GM23338 (cell line): ENCODE data around the gene CD226. TPM values are rescaled to one million over a fixed set of nuclear protein-coding genes. Genes with fewer than 3 reads are reported as not detected.

Source experiments
- ATAC-seq: fragments of 200-7000 bp; cut with Tn5 transposase; 3 replicates; pipeline ENCODE4 v1.9.1; 2020
- DNase-seq: peaks from one replicate; pipeline ENCODE4 v3.0.0-alpha.2; 2015; ENCODE audit warnings: low spot score
- H2AFZ ChIP-seq: fragments of 200-600 bp; sonication (generic); 2 replicates; pipeline ENCODE4 v1.8.0; 2016; ENCODE audit warnings: antibody characterized with exemption, mild to moderate bottlenecking, moderate library complexity
- H3F3A ChIP-seq: fragments of 200-600 bp; sonication (generic); replicated peaks from 2 replicates; pipeline ENCODE4 v1.8.0; 2017; ENCODE audit warnings: antibody characterized with exemption, mixed run types, low read depth
- H3K27ac ChIP-seq: fragments of 200-600 bp; sonication (generic); 2 replicates; pipeline ENCODE4 v1.6.1; 2016; ENCODE audit warnings: low read depth
- H3K27me3 ChIP-seq: fragments of 200-600 bp; sonication (generic); 2 replicates; pipeline ENCODE4 v1.8.0; 2016; ENCODE audit warnings: mild to moderate bottlenecking, mixed run types, moderate library complexity; ENCODE audit not compliant: insufficient read depth
- H3K36me3 ChIP-seq: fragments of 200-600 bp; sonication (generic); 2 replicates; pipeline ENCODE4 v1.8.0; 2016; ENCODE audit warnings: mild to moderate bottlenecking; ENCODE audit not compliant: insufficient read depth
- H3K4me1 ChIP-seq: fragments of 200-600 bp; sonication (generic); 2 replicates; pipeline ENCODE4 v1.8.0; 2016; ENCODE audit warnings: mild to moderate bottlenecking, moderate library complexity; ENCODE audit not compliant: insufficient read depth
- H3K4me2 ChIP-seq: fragments of 200-600 bp; sonication (generic); 2 replicates; pipeline ENCODE4 v1.7.1; 2017; ENCODE audit warnings: mixed run types
- H3K4me3 ChIP-seq: fragments of 200-600 bp; sonication (generic); 2 replicates; pipeline ENCODE4 v1.6.1; 2016; ENCODE audit warnings: mixed run types
- H3K79me2 ChIP-seq: fragments of 200-600 bp; sonication (generic); replicated peaks from 2 replicates; pipeline ENCODE4 v1.8.0; 2017; ENCODE audit warnings: mild to moderate bottlenecking; ENCODE audit not compliant: insufficient read depth
- H3K9me2 ChIP-seq: fragments of 200-600 bp; sonication (generic); 2 replicates; pipeline ENCODE4 v1.8.0; 2017; ENCODE audit not compliant: insufficient read depth
- H4K20me1 ChIP-seq: fragments of 200-600 bp; sonication (generic); replicated peaks from 2 replicates; pipeline ENCODE4 v1.8.0; 2017; ENCODE audit warnings: mild to moderate bottlenecking; ENCODE audit not compliant: insufficient read depth
- H3K27ac Mint-ChIP-seq: 2 replicates; pipeline ENCODE4 v1.8.0; 2020; ENCODE audit warnings: inconsistent platforms, mild to moderate bottlenecking, moderate library complexity, mixed read lengths
- H3K27me3 Mint-ChIP-seq: 3 replicates; pipeline ENCODE4 v1.8.0; 2022; ENCODE audit warnings: low read depth, mild to moderate bottlenecking, moderate library complexity, mixed read lengths, inconsistent platforms; ENCODE audit not compliant: insufficient read depth, poor library complexity
- H3K36me3 Mint-ChIP-seq: 3 replicates; pipeline ENCODE4 v1.8.0; 2021; ENCODE audit warnings: low read depth, mild to moderate bottlenecking, inconsistent platforms, moderate library complexity, mixed read lengths
- H3K4me1 Mint-ChIP-seq: 3 replicates; pipeline ENCODE4 v1.8.0; 2020; ENCODE audit warnings: mild to moderate bottlenecking, inconsistent platforms, mixed read lengths
- H3K4me3 Mint-ChIP-seq: 3 replicates; pipeline ENCODE4 v1.8.0; 2021; ENCODE audit warnings: moderate library complexity, mild to moderate bottlenecking, inconsistent platforms, mixed read lengths
- H3K9me3 Mint-ChIP-seq: 3 replicates; pipeline ENCODE4 v1.8.0; 2020; ENCODE audit warnings: moderate library complexity, mild to moderate bottlenecking, inconsistent platforms, mixed read lengths
- CREB1 ChIP-seq: fragments of 250-450 bp; sonication (Bioruptor Pico); IDR thresholded peaks from 2 replicates; pipeline ENCODE4 v1.5.0; 2020; ENCODE audit warnings: low read depth, mild to moderate bottlenecking, moderate library complexity
- CTCF ChIP-seq, 2 experiments: fragments of 200-600 bp in 1 of 2; sonication (generic) in 1 of 2; conservative IDR thresholded peaks; 2 replicates each; pipeline versions ENCODE4 v1.5.1 to v1.6.1; 2016 to 2017; ENCODE audit warnings: antibody characterized with exemption in 2 of 2, low read depth in 2 of 2, mild to moderate bottlenecking in 2 of 2, moderate library complexity in 1 of 2
- ETS1 ChIP-seq: IDR thresholded peaks from 2 replicates; pipeline ENCODE4 v1.6.1; 2016; ENCODE audit warnings: antibody characterized with exemption
- EZH2 ChIP-seq: fragments of 200-600 bp; sonication (generic); IDR thresholded peaks from one replicate; pipeline ENCODE4 v1.8.0; 2017; ENCODE audit warnings: antibody characterized with exemption, mild to moderate bottlenecking, low read depth; ENCODE audit not compliant: unreplicated experiment
- STAT1 ChIP-seq: IDR thresholded peaks from one replicate; pipeline ENCODE4 v1.6.1; 2016; ENCODE audit warnings: antibody characterized with exemption; ENCODE audit not compliant: unreplicated experiment
- ZNF114 ChIP-seq: fragments of 250-450 bp; sonication (Bioruptor Pico); IDR thresholded peaks from 2 replicates; pipeline ENCODE4 v1.5.0; 2020; ENCODE audit warnings: mild to moderate bottlenecking, moderate library complexity
- ZNF462 ChIP-seq: fragments of 250-450 bp; sonication (Bioruptor Pico); IDR thresholded peaks from 2 replicates; pipeline ENCODE4 v1.5.0; 2020; ENCODE audit warnings: mild to moderate bottlenecking, moderate library complexity
- polyA plus RNA-seq: library from polyadenylated mRNA; unstranded; fragments of >200 nt; fragmentation: Nextera tagmentation; extraction: Ambion mirVana; gene quantifications from 2 replicates; pipeline ENCODE4 v1.2.1, GENCODE V29; 2016
- total RNA-seq: library from RNA; depleted of rRNA; stranded (reverse); fragments of >200 nt; shearing (Covaris generic); gene quantifications from 2 replicates; pipeline ENCODE4 v1.2.3, GENCODE V29; 2014

CD226 gene
- total and polyA plus RNA-seq, 2 experiments from 2014 or later, result not detected

GRCh38 chr18:69843015-69843414 is 104.7 kb downstream of the CD226 start:
- Histone ChIP-seq H3F3A (no peaks in the 10 kb centered on the region), H2AFZ (peak overlapping the region; percentile 1; the same call in 1 of the 2 replicates)
- H3K9me3 Mint-ChIP-seq, result no peaks in the 10 kb centered on the region; the same call in 2 of the 3 replicates

More at GRCh38 chr18:69843015-69843414, 104.7 kb downstream of the CD226 start:
- Mint-ChIP-seq H3K27ac (no peak overlapping the region), H3K36me3 (peaks cover 3% of the 10 kb centered on the region; the same call in 1 of the 3 replicates), H3K4me1 (peaks cover 13% of the 10 kb centered on the region), H3K27me3 (peaks cover 4% of the 10 kb centered on the region), H3K4me3 (no peak overlapping the region)
- ATAC-seq (no peak), DNase-seq (no peak)
- Histone ChIP-seq H4K20me1 (no peaks in the 10 kb centered on the region), H3K4me2 (no peak overlapping the region), H3K4me1 (no peaks in the 10 kb centered on the region), H3K4me3 (no peak overlapping the region), H3K79me2 (no peaks in the 10 kb centered on the region), H3K36me3 (no peaks in the 10 kb centered on the region), H3K9me2 (0 out of 2 replicates have a peak, but pooled peaks cover 4% of the 10 kb centered on the region), H3K27me3 (no peaks in the 10 kb centered on the region), H3K27ac (no peak overlapping the region)
- TF ChIP-seq CTCF (conservative IDR thresholded peaks at IDR 0.05; ENCODE audit: low read depth in 2 of 2) (no peak), EZH2 (no peak), STAT1 (no peak), CREB1 (CRISPR knock-in tag) (no peak), ZNF462 (no peak), ZNF114 (CRISPR knock-in tag) (no peak), ETS1 (no peak)
